Thoracic aorta (tissue), 2 donors: ENCODE results near the gene FAM193A. TPM values are rescaled to one million over a fixed set of nuclear protein-coding genes. Genes with fewer than 3 reads are reported as not detected.
"Not testable (repeated sequence)": the region's sequence is repeated elsewhere in the genome, so short reads cannot be mapped to it uniquely, and the experiment has no call there.

Experiments used
- ATAC-seq: fragments of 150-250 bp; one replicate; pipeline ENCODE4 v1.8.0; 2017; ENCODE audit warnings: low read depth; ENCODE audit not compliant: insufficient number of reproducible peaks, low FRiP score
- DNase-seq: peaks from one replicate; pipeline ENCODE4 v3.0.0-alpha.2; 2020; ENCODE audit warnings: low spot score
- H3K27ac ChIP-seq, 2 donors: fragments of 200-600 bp; sonication (generic); 1 replicate in 1 of 2; 2 replicates in 1 of 2; pipeline ENCODE4 v1.5.1; 2016; ENCODE audit warnings: mild to moderate bottlenecking in 2 of 2, moderate library complexity in 2 of 2
- H3K27me3 ChIP-seq: fragments of 200-600 bp; sonication (generic); replicated peaks from 2 replicates; pipeline ENCODE4 v1.6.0; 2016; ENCODE audit warnings: mild to moderate bottlenecking; ENCODE audit not compliant: insufficient read depth
- H3K36me3 ChIP-seq: fragments of 200-600 bp; sonication (generic); one replicate; pipeline ENCODE4 v1.5.1; 2016
- H3K4me1 ChIP-seq, 2 donors: fragments of 200-600 bp; sonication (generic); 1 replicate in 1 of 2; 2 replicates in 1 of 2; pipeline versions ENCODE4 v1.5.1 to v1.6.0; 2016; ENCODE audit warnings: low read depth in 2 of 2, mild to moderate bottlenecking in 1 of 2; ENCODE audit not compliant: control insufficient read depth in 1 of 2
- H3K4me3 ChIP-seq: fragments of 200-600 bp; sonication (generic); 2 replicates; pipeline ENCODE4 v1.5.1; 2016; ENCODE audit warnings: mild to moderate bottlenecking
- H3K9me3 ChIP-seq: fragments of 200-600 bp; sonication (generic); 2 replicates; pipeline ENCODE4 v1.5.1; 2016
- CTCF ChIP-seq: fragments of 200-600 bp; sonication (generic); IDR thresholded peaks from one replicate; pipeline ENCODE4 v1.5.1; 2019; ENCODE audit warnings: antibody characterized with exemption
- total RNA-seq, 2 donors: library from RNA; depleted of rRNA; stranded (reverse); fragments of >200 nt; gene quantifications; one replicate each; pipeline versions ENCODE4 v1.1.0 to v1.2.3, GENCODE V29; 2016

Gene FAM193A
- total RNA-seq, 2 donors from 2014 or later: 22.3 to 42.9 TPM

GRCh38 chr4:2735869-2736268 is 199.4 kb downstream of the FAM193A start:
- DNase-seq (no peak), ATAC-seq (no peak)
- Histone ChIP-seq H3K27me3 (no peaks in the 10 kb centered on the region), H3K36me3 (peaks cover 16% of the 10 kb centered on the region), H3K9me3 (no peaks in the 10 kb centered on the region), H3K4me3 (no peak overlapping the region), H3K4me1 (peaks cover 0 to 2% of the 10 kb centered on the region in 2 donors), H3K27ac (no peak overlapping the region)
- TF ChIP-seq CTCF: no peak

GRCh38 chr4:2738296-2738695 is 201.8 kb downstream of the FAM193A start:
- not testable (repeated sequence) for H3K9me3 ChIP-seq, H3K27me3 ChIP-seq, ATAC-seq, H3K4me1 ChIP-seq, DNase-seq, H3K4me3 ChIP-seq, H3K36me3 ChIP-seq, H3K27ac ChIP-seq

- no peak for TF ChIP-seq CTCF
- Histone ChIP-seq H3K27me3 (no peaks in the 10 kb centered on the region), H3K9me3 (no peaks in the 10 kb centered on the region), H3K36me3 (peaks cover 37% of the 10 kb centered on the region), H3K27ac (peak overlapping the region; percentile 65 to 75), H3K4me3 (no peak overlapping the region), H3K4me1 (peaks cover 0 to 11% of the 10 kb centered on the region in 2 donors)
- ATAC-seq (no peak), DNase-seq (no peak)
Observed at GRCh38 chr4:2741626-2742025, 205.2 kb downstream of the FAM193A start.

GRCh38 chr4:2742081-2742822 is 205.8 kb downstream of the FAM193A start:
- Histone ChIP-seq H3K27me3 (no peaks in the 10 kb centered on the region), H3K36me3 (peaks cover 39% of the 10 kb centered on the region), H3K4me3 (no peak overlapping the region), H3K27ac (peak overlapping the region; percentile 65 to 75), H3K4me1 (peaks cover 0 to 17% of the 10 kb centered on the region in 2 donors), H3K9me3 (no peaks in the 10 kb centered on the region)
- DNase-seq (no peak), ATAC-seq (no peak)
- TF ChIP-seq CTCF: no peak

GRCh38 chr4:2742823-2743517 is 206.5 kb downstream of the FAM193A start:
- Histone ChIP-seq H3K4me1 (peaks cover 0 to 20% of the 10 kb centered on the region in 2 donors), H3K27ac (peak overlapping the region in 1 of 2 donors; percentile 75), H3K9me3 (no peaks in the 10 kb centered on the region), H3K36me3 (peaks cover 45% of the 10 kb centered on the region), H3K27me3 (no peaks in the 10 kb centered on the region), H3K4me3 (no peak overlapping the region)
- no peak for DNase-seq
- no peak for ATAC-seq
- TF ChIP-seq CTCF: no peak
